ENCODE results near the gene SUMO3.
"Not testable (repeated sequence)": the region's sequence is repeated elsewhere in the genome, so short reads cannot be mapped to it uniquely, and the experiment has no call there.

Gene SUMO3

DNA sequence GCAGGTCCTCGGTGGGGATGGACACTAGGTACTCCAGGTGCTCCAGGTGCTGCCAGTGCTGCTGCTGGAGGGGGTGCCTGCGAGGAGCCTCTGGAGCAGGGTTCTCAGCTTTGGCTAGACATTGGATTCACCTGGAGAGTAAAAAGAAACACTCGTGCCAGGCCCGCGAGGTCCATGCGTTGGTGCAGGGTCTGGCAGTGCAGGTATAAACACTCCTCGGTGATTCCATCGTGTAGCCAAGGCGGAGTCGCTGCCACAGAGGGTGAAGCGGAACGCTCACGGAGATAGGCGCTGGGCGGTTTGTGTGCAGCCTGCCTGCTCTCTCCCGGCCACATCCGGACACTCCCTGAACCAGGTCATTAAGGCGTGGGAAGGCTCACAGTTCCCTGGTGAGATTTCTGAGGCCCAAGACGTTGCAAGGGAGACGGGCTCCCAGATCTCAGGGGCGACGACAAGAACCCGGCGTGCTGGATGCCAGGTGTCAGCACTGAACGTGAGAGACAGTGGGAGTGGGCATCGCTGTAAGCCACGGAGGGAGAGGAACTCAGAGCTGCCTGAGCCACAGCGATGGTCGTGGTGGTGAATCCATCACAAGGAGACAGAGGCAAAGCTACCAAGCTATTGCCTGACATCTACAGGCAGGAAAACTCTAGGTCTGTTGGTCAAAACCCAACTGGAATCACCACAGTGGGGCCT is 17.2 kb upstream of the SUMO3 start:
- TF ChIP-seq, protein P1, sequence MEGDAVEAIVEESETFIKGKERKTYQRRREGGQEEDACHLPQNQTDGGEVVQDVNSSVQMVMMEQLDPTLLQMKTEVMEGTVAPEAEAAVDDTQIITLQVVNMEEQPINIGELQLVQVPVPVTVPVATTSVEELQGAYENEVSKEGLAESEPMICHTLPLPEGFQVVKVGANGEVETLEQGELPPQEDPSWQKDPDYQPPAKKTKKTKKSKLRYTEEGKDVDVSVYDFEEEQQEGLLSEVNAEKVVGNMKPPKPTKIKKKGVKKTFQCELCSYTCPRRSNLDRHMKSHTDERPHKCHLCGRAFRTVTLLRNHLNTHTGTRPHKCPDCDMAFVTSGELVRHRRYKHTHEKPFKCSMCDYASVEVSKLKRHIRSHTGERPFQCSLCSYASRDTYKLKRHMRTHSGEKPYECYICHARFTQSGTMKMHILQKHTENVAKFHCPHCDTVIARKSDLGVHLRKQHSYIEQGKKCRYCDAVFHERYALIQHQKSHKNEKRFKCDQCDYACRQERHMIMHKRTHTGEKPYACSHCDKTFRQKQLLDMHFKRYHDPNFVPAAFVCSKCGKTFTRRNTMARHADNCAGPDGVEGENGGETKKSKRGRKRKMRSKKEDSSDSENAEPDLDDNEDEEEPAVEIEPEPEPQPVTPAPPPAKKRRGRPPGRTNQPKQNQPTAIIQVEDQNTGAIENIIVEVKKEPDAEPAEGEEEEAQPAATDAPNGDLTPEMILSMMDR (conservative IDR thresholded peaks at IDR 0.05; ENCODE audit: low read length) = no peak
- no peak overlapping the region for H3K4me3 ChIP-seq (ENCODE audit: low read length)
- no peak for DNase-seq (ENCODE audit: low read depth)

DNA sequence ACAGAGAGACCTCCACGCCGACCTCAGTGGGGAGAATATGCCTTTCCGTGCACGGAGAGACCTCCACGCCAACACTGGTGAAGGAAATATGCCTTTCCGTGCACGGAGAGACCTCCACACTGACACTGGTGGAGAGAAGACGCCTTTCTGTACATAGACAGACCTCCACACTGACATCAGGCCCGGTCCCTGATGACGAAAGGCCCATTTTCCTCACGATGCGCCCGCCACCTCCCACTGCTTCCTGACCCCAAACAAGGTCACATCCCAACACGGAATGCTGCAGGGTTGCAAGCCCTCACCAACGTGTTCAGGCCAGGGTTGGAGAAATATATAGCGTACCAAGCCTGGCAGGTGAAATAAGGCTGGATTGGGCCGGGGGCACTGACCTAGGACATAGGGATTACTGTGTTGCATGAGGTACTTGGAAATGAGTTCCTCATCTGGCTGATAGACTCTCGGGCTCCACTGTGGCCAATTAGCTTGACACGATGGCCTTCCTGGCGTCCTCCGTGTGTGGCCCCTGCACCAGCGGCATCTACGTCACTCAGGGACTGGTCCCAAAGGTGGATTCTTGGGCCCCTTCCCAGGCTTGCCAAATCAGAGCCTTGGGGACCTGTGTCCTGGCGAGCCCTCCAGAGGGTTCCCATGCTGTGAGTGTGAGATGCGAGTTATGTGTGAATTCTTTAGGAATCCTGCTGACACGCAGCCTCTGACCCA is 16.5 kb upstream of the SUMO3 start:
- TF ChIP-seq, protein P1 (conservative IDR thresholded peaks at IDR 0.05; ENCODE audit: low read length) = no peak
- DNase-seq (ENCODE audit: low read depth) = no peak
- H3K4me3 ChIP-seq (ENCODE audit: low read length) = no peak overlapping the region

DNA sequence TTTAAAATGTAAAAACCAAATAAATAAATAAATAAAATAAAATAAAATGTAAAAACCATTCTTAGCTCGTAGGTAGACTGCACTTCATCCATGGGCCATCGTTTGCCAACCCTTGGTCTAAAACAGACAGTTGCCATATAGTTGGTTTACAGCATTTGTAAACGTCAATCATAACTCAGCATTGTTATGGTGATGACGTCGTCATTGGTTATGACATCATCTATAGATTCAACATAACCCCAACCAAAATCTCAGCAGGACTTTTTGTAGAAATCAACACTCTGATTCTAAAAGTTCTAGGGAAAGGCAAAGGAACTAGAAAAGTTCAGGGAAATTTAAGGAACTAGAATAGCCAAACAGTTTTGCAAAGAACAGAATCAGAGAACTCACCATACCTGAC is 15.8 kb upstream of the SUMO3 start:
- TF ChIP-seq, protein P1 (conservative IDR thresholded peaks at IDR 0.05; ENCODE audit: low read length) = no peak
- no peak overlapping the region for H3K4me3 ChIP-seq (ENCODE audit: low read length)
- no peak for DNase-seq (ENCODE audit: low read depth)

DNA sequence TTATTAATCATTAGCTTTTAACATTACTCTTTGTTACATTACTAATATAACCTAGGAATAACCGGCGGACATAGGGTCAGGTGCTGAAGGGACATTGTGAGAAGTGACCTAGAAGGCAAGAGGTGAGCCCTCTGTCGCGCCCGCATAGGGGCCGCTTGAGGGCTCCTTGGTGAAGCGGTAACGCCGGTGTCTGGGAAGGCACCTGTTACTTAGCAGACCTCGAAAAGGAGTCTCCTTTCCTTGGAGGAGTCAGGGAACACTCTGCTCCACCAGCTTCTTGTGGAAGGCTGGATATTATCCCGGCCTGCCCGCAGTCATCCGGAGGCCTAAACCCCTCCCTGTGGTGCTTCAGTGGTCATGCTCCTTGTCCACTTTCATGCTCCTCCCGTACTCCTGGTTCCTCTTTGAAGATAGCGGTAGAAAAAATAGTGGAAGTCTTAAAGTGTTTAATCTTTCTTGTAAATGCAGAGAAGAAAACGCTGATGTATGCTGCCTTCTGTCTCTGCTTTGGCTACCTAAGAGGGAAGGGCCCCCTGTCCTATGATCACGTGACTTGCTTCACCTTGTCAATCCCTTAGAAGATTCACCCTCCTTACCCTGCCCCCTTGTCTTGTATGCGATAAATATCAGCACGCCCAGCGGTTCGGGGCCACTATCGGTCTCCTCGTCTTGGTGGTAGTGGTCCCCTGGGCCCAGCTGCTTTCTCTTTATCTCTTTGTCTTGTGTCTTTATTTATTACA is 14.8 kb upstream of the SUMO3 start:
- H3K4me3 ChIP-seq (ENCODE audit: low read length); DNase-seq (ENCODE audit: low read depth): not testable (repeated sequence)

DNA sequence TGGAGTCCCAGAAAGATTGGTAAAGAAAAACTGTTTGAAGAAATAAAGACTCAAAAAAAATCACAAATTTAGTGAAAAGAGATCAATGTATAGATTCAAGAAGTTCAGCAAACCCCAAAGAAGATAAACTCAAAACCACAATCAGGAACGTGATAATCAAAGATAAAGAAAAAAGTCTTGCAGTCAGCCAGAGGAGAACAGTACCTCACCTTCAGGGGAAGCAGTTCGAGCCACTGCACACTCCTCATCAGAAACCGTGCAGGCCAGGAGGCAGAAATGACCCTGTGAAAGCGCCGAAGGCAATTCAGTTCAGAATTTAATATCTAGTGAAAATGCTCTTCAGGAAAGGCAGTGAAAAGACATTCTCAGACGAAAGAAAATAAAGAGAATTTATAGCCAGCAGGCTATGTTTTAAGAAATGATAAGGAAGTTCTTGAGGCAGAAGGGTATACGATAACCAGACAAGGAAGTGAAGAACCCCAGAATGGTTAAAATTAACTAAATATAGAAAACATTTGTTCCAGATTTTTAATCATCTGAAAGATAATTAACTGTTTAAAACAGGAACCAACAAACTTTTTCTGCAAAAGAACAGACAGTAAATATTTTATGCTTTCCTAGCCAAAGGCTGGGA is 13.5 kb upstream of the SUMO3 start:
- no peak for DNase-seq (ENCODE audit: low read depth)

DNA sequence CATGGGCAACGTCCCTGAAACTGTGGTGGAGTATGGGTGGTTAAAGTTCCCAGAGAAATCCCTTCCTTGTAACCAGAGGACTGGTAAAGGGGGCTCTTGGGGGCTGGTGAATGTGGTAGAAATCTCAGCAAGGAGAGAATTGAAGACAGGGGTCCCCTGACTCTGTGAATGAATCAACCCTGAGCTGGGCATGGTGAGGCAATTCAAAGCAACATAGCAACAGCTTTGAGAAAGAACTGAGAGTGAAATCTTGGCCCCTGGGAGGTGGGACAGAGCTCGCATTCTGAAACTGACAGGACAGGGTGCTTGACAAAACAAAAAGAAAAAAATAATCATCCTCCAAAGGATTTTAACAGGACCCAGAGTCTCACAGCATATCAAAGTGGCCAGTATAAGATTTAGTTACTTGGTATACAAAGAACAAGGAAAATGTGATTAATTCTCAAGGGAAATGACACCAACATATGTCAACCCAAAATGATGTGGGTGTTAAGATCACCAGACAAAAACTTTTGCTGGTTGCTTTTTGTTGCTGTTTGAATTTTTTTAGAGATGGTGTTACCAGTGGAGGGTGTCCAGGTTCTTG is 11.7 kb upstream of the SUMO3 start:
- TF ChIP-seq, protein P1 (conservative IDR thresholded peaks at IDR 0.05; ENCODE audit: low read length) = no peak
- H3K4me3 ChIP-seq (ENCODE audit: low read length) = no peak overlapping the region
- DNase-seq (ENCODE audit: low read depth) = no peak

More for the DNA sequence above, 13.5 kb upstream of the SUMO3 start:
- no peak overlapping the region for H3K4me3 ChIP-seq (ENCODE audit: low read length)
- TF ChIP-seq, protein P1 (conservative IDR thresholded peaks at IDR 0.05; ENCODE audit: low read length) = no peak

Measured in AG10803 (cell line).